Uterine smooth muscle cell (primary cell): ENCODE data around the gene IDH3B. TPM values are rescaled to one million over a fixed set of nuclear protein-coding genes. Genes with fewer than 3 reads are reported as not detected.

ENCODE experiments used
- total RNA-seq: library from RNA; depleted of rRNA; stranded (reverse); fragments of >200 nt; gene quantifications from 2 replicates; pipeline ENCODE4 v1.2.3, GENCODE V29; 2014

The IDH3B gene
- 87.4 and 137 TPM in 2 replicates for total RNA-seq

GRCh38 chr20:2663887-2664719 lies at the start of gene IDH3B:
IDH3B (minus strand) TSS chr20:2664216; CDS start chr20:2664188, 28 bp downstream.

GRCh38 chr20:2692036-2692885 lies 28.2 kb upstream of the IDH3B start, which contains the start of gene EBF4:
EBF4 (plus strand) TSS chr20:2692780; CDS start chr20:2693646, 866 bp downstream.

DNA sequence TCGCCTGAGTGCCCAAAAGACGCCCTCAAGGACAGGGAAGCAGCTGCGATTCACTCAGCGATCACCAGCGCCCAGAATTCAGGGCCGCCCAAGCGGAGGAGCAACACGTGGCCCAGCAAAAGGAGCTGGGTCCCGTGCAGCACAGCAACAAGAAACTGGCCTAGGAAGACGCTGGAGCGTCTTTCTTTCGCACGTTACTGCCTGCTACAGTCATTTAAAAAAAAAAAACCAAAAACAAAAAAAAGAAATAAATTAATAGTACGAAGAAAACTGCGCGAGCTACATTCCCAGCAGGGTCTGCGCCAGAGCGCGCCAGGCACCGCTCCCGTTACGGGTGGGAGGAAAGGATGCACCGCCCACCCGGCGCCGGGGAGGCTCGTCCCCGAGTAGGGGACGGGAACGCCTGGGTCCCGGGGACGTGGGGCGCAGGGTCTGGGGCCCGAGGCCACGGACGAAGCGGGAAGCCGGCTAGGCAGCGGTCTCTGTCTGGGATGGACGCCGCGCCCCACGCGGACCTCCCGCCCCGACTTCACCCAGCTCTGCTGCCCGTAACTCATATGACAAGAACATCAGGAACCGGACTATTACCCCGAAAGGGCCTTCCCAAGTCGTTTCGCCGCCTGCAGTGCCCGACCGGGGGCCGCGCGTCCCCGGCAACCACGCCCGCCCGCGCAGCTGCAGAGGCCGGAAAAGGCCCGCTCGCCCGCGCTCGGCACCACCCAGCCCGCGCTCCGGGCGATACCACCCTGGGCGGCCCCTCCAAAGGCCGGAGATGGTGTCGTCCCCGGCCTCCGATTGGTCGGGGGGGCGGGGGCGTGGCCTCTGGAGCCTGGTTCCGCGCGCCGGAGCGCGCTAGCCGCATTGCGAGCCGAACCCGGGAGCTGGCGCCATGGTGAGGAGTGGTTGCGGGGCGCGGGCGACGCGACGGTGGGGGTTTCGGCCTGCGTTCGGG lies 12.0 kb downstream of the IDH3B start, which contains the start of gene NOP56:
NOP56 (plus strand) TSS at position 861 of the 952 bp plus-strand sequence; CDS start at position 890, 29 bp downstream.

Other genes with a start within 250 kb of the IDH3B start
- 150 and 345 TPM in 2 replicates for gene SNRPB, start 193.4 kb downstream of the IDH3B start, total RNA-seq
- gene ZNF343, start 155.3 kb downstream of the IDH3B start, total RNA-seq: 12.7 and 14.7 TPM in 2 replicates
- gene TMC2, start 127.6 kb downstream of the IDH3B start, total RNA-seq: not detected in 2 replicates
- 146 and 205 TPM in 2 replicates for gene NOP56, start 11.6 kb downstream of the IDH3B start, total RNA-seq
- 1.2 and 4.1 TPM in 2 replicates for gene EBF4, start 28.6 kb upstream of the IDH3B start, total RNA-seq
- gene CPXM1, start 136.4 kb upstream of the IDH3B start, total RNA-seq: 3.5 and 4.8 TPM in 2 replicates
- not detected in 2 replicates for gene C20orf141, start 150.8 kb upstream of the IDH3B start, total RNA-seq
- gene TMEM239, start 152.1 kb upstream of the IDH3B start, total RNA-seq: not detected in 2 replicates
- gene PCED1A, start 176.4 kb upstream of the IDH3B start, total RNA-seq: 22.2 and 34.0 TPM in 2 replicates
- gene VPS16, start 176.5 kb upstream of the IDH3B start, total RNA-seq: 59.4 and 68.6 TPM in 2 replicates
- 25.3 and 25.6 TPM in 2 replicates for gene PTPRA, start 209.3 kb upstream of the IDH3B start, total RNA-seq